Measurements from ENCODE around the gene CPSF2.
"Not testable (repeated sequence)": the region's sequence is repeated elsewhere in the genome, so short reads cannot be mapped to it uniquely, and the experiment has no call there.

Gene CPSF2

GRCh38 chr14:92154283-92154942, 32.6 kb downstream of the CPSF2 start:
- DNase-seq (ENCODE audit: extremely low read depth in 1 of 2, low read depth in 1 of 2), result no peak

- DNase-seq (ENCODE audit: extremely low read depth in 1 of 2, low read depth in 1 of 2), result no peak
These were observed 38.9 kb downstream of the CPSF2 start for GRCh38 chr14:92160619-92161018.

- DNase-seq (ENCODE audit: extremely low read depth in 1 of 2, low read depth in 1 of 2), result no peak
These were observed 39.8 kb downstream of the CPSF2 start for GRCh38 chr14:92161521-92161920.

GRCh38 chr14:92164958-92165357, 43.2 kb downstream of the CPSF2 start:
- no peak for DNase-seq (ENCODE audit: extremely low read depth in 1 of 2, low read depth in 1 of 2)

- no peak for DNase-seq (ENCODE audit: extremely low read depth in 1 of 2, low read depth in 1 of 2)
These were observed 51.9 kb downstream of the CPSF2 start for GRCh38 chr14:92173668-92174067.

GRCh38 chr14:92175811-92176210, 54.0 kb downstream of the CPSF2 start:
- no peak for DNase-seq (ENCODE audit: extremely low read depth in 1 of 2, low read depth in 1 of 2)

GRCh38 chr14:92176476-92176875, 54.7 kb downstream of the CPSF2 start:
- no peak for DNase-seq (ENCODE audit: extremely low read depth in 1 of 2, low read depth in 1 of 2)

GRCh38 chr14:92179178-92179577, 57.4 kb downstream of the CPSF2 start:
- not testable (repeated sequence) for DNase-seq (ENCODE audit: extremely low read depth in 1 of 2, low read depth in 1 of 2)

GRCh38 chr14:92185559-92185958, 63.8 kb downstream of the CPSF2 start:
- no peak for DNase-seq (ENCODE audit: extremely low read depth in 1 of 2, low read depth in 1 of 2)

GRCh38 chr14:92187616-92188015, 65.8 kb downstream of the CPSF2 start:
- not testable (repeated sequence) for DNase-seq (ENCODE audit: extremely low read depth in 1 of 2, low read depth in 1 of 2)

- DNase-seq (ENCODE audit: extremely low read depth in 1 of 2, low read depth in 1 of 2), result no peak
These were observed 69.0 kb downstream of the CPSF2 start for GRCh38 chr14:92190768-92191167.

- no peak for DNase-seq (ENCODE audit: extremely low read depth in 1 of 2, low read depth in 1 of 2)
These were observed 77.0 kb downstream of the CPSF2 start for GRCh38 chr14:92198804-92199203.

- DNase-seq (ENCODE audit: extremely low read depth in 1 of 2, low read depth in 1 of 2), result no peak
These were observed 78.0 kb downstream of the CPSF2 start for GRCh38 chr14:92199763-92200162.

GRCh38 chr14:92203116-92203515, 81.3 kb downstream of the CPSF2 start:
- DNase-seq (ENCODE audit: extremely low read depth in 1 of 2, low read depth in 1 of 2), result no peak

- no peak for DNase-seq (ENCODE audit: extremely low read depth in 1 of 2, low read depth in 1 of 2)
These were observed 83.0 kb downstream of the CPSF2 start for GRCh38 chr14:92204792-92205191.

GRCh38 chr14:92207012-92207927, 85.5 kb downstream of the CPSF2 start:
- no peak for DNase-seq (ENCODE audit: extremely low read depth in 1 of 2, low read depth in 1 of 2)

- DNase-seq (ENCODE audit: extremely low read depth in 1 of 2, low read depth in 1 of 2), result no peak
These were observed 86.1 kb downstream of the CPSF2 start for GRCh38 chr14:92207928-92208265.

- no peak for DNase-seq (ENCODE audit: extremely low read depth in 1 of 2, low read depth in 1 of 2)
These were observed 87.4 kb downstream of the CPSF2 start for GRCh38 chr14:92209141-92209540.

- not testable (repeated sequence) for DNase-seq (ENCODE audit: extremely low read depth in 1 of 2, low read depth in 1 of 2)
These were observed 91.4 kb downstream of the CPSF2 start for GRCh38 chr14:92213125-92213524.

GRCh38 chr14:92215579-92215978, 93.8 kb downstream of the CPSF2 start:
- DNase-seq (ENCODE audit: extremely low read depth in 1 of 2, low read depth in 1 of 2), result no peak

GRCh38 chr14:92217936-92218335, 96.2 kb downstream of the CPSF2 start:
- DNase-seq (ENCODE audit: extremely low read depth in 1 of 2, low read depth in 1 of 2), result no peak
